NCI-H345 treated with DMSO at 0.1 percent for 48 hours (cell line): ENCODE results near the gene ARHGAP45.
A peak's percentile ranks its signal among the peaks of the same experiment; 100 is the strongest.

ENCODE experiments used
- DNase-seq: peaks from one replicate; lab custom pipeline; 2025; ENCODE audit not compliant: unreplicated experiment; lab: John Stamatoyannopoulos, UW

Gene ARHGAP45

DNA sequence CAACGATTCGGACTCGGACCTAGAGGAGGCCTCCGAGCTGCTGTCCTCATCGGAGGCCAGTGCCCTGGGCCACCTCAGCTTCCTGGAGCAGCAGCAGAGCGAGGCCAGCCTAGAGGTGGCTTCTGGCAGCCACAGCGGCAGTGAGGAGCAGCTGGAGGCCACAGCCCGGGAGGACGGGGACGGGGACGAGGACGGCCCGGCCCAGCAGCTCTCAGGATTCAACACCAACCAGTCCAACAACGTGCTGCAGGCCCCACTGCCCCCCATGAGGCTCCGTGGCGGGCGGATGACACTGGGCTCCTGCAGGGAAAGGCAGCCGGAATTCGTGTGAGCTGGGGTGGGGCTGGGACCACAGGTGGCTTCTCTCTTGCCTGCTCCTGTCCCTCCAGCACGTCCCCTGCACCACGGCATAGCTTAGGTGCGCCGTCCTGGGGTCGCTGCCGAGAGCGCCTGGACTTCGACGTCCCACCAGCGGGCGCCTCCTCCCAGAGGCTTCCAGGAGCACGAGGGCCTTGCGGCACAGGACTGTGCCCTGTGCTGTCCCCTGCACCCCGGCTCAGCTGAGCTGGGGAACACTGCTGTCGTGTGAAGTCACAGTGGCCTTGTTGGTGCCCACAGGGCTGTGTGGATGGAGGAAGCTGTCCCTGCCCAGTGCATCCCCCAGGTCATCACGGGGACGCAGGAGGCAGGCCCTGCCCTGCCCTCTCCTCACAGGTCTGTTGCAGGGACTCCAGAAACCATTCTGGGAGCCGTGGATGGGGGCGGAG is 18.9 kb downstream of the ARHGAP45 start:
- no peak for DNase-seq

- no peak for DNase-seq
These were observed 19.6 kb downstream of the ARHGAP45 start for GRCh38 chr19:1086613-1087012.

GRCh38 chr19:1087813-1088415 is 20.9 kb downstream of the ARHGAP45 start:
- no peak for DNase-seq

GRCh38 chr19:1088416-1089010 is 21.5 kb downstream of the ARHGAP45 start:
- DNase-seq, result no peak

DNA sequence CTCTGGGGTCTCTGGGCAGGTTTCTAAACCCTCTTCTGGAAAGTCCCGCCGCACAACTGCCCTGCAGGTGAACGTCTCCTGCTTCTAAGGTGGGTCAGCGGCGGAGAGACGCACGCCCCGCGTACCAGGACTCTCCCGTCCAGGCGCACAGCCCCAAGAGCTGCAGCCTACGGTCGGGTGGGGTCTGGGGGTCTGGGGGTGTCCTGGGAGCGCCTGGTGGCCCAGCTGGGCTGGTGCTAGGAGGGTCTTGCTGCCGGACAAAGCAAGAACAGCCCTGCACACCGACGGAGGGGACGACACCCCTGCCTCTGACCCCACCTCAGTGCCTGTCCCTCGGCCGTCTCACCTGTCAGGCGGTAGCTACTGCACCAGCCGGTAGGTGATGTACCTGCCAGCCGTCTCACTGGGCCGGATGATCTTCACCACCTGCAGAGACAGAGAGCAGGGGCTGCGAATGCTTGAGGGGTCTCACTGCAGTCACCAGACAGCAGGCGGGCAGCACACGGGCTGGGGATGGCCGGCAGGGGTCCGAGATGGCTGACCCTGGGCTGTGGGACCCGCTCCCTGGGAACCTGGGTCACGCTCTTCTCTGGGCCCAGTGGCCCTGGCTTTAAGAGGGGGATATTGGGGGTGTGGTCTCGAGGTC is 22.3 kb downstream of the ARHGAP45 start:
- DNase-seq, result no peak

DNA sequence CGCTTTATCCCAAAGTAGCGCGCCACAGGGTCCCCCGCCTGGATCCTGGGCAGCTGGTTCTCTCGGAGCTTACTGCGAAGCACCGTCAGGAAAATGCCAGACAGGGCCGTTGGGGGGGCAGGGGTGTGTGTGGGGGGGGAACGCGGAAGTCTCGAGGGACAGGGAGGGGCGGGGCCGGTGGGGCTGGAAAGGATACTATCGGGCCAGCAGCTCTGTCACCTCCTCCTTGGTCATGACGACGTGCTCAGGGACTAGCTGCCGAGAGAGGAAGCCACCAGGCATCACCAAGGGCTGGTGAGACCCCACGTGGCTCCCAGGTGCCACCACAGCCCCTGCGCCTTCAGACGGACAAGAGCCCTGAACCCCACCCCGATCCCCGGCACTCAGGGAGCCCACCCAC is 22.9 kb downstream of the ARHGAP45 start:
- DNase-seq, result no peak

DNA sequence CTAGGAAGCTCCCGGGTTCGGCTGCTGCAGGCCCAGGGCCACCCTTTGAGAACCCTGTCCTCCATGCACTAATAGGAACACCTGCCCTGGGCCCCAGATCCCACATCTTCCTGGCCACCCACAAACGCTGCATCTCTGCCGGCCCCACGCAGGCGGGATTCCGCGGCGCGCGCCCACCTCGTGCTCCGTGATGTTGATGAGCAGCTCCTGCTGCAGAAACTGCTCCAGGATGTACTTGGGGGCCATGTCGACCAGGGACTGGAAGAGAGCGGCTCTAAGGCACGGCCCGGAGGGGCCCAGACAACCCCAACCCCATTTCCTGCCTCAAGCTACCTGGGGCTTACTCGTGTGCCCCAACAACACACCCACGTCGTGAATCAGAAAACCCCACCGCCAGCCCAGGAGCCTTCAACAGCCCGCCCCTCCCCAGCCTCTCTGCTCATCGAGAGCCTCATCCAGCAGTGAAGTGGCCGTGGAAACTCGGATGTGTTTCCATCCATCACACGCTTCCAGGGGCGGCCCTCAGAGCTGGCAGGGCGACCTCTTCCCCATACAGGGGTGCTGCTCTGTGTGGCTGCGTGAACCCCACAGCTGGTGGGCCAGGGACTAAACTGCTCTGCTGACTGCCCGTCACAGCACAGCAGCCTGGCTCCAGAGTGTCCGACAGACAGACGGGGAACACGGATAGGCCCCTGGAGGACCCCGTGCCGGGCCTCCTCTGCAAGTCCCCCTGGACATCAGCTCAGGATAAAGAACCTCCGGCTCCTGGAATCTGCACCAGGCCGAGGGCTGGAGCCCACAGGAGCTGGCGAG is 24.0 kb downstream of the ARHGAP45 start:
- no peak for DNase-seq

GRCh38 chr19:1091544-1092175 is 24.7 kb downstream of the ARHGAP45 start:
- no peak for DNase-seq

DNA sequence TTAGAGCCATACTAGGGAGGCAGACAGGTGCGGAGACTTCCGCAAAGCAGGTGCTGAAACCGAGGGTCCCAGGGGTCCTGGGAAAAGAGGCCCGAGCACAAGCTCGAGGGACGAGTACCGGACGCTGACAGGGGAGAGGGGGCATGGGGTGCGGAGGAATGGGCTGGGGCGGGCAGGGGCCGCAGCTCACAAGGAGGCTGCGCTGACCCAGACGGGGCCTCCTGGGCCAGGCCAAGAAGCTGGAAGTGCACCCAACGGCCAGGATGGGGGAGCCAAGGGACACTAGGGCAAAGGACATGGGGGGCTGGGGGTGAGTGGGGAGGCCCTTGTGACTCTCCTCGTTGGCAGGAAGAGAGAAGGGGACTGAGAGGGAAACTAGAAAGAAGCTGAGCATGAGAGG is 26.4 kb downstream of the ARHGAP45 start:
- DNase-seq, result no peak

DNA sequence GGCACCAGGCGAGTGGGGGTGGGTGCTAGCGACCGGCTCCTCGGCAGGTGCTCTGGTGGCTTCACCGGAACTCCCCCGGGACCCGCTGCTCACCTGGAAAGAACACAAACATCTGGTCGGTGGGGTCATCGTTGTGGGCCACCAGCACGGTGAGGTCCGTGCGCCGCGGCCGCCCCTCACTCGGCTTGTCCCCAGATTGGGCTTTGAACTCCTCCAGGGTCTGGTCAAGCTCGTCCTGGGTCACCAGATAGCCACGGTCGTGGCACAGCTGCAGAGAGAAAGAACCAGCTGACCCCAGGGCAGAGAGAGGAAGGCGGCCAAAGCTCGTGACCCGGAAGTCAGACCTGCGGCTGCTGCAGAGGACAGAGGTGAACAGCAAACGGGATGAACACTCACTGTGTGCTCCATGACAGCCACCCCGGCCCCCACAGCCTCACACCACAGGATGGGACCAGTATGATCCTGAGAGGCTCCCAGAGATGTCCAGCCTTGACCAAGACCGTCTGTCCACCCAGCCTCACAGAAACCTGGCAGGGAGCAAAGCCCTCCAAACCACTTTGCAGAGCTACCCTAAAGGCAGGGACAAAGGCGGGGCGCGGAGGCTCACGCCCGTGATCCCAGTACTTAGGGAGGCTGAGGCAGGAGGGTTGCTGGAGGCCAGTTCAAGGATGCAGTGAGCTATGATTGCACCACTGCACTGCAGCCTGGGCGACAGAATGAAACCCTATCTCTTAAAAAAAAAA is 27.0 kb downstream of the ARHGAP45 start:
- no peak for DNase-seq

DNA sequence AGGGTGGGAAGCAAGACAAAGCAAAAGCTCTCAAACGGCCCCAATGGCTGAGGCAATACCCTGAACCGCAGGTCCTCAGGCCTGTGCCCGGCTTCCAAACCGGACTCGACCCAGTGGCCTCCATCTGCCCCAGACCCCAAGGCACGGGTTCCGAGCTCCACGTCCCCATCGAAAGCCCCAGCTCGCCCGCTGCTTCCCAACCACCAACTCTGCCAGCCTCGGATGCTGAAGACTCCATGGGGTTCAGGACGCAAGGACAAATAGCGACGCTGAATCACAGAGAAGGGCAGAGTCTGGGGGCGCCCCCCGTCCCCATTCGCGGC is 27.6 kb downstream of the ARHGAP45 start:
- DNase-seq, result no peak

DNA sequence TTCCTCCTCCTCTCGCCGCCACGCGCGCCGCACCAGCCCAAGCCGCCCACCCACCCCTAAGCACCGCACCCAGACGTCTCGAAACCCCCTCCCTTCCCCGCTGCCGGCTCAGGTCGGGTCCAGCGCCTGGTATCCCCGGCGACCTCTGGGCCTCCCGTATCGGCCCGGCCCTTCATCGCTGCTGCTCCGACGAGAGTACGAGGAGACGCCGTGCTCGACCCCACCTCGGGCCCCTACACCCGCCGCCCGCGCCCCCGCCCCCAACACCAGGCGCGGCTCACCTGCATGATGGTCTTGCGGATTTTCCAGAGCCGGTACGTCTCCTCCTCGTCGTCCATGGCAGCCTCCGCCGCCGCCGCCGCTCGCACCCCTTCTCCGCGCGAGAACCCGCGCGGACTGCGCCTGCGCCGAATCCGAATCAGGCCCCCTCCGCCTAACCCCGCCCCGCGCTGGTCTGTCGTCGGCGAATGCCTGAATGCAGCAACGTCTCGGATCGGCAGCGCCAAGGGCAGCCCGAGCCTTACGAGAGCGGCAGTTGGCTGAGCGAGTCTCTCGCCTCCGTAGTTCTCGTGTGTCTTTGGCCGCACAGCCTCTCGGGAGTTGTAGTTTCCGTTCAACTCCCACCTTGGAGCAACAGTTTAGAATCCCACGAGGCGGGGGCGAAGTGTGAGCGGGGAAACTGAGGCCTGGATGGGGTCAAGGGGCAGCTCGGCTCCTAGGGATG is 28.2 kb downstream of the ARHGAP45 start, which contains the start of gene POLR2E:
Gene POLR2E (minus strand): TSS at position 398 of the 724 bp plus-strand sequence. CDS start 60 bp downstream, at position 338.
- peak; percentile 93 for DNase-seq

- no peak for DNase-seq
These were observed 30.8 kb downstream of the ARHGAP45 start for GRCh38 chr19:1097810-1098176.

DNA sequence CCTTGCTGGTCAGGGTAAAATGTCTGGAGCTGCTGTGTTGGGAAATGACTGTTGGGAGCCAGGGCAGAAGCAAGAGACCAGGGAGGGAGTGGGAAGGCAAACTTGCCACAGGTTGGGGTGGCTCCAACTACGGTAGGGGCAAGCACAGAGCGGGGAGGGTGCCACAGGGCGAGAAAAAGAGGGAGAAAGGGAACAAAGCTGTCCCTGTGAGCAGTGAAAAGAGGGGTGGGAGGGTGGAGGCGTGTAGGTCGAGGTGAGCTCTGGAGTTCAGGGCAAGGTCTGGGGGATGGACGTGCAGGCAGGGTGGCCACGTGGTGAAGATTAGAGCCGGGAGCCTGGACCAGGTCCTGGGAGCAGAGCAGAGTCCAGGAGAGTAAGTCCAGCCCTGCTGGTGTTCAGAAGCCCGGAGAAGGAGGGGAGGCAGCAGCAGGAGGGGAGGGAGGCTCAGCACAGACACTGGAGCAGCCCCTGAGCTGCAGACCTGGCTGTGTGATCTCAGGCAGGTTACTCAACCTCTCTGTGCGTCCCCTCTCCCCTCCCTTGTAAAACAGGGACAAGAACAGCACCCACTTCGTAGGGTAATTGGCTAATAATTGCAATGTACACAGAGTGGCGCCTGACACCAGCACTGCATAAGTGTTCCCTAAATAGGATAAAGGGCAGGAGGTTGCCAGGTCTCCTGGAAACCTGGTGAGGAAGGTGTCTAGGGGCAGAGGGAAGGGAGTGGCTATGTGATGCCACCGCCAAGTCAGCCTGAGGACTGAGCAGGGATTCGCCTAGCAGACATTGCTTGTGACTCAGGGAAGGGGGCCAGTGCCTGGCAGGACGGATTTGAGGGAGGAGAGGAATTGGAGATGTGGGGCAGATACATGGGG is 31.4 kb downstream of the ARHGAP45 start:
- no peak for DNase-seq

DNA sequence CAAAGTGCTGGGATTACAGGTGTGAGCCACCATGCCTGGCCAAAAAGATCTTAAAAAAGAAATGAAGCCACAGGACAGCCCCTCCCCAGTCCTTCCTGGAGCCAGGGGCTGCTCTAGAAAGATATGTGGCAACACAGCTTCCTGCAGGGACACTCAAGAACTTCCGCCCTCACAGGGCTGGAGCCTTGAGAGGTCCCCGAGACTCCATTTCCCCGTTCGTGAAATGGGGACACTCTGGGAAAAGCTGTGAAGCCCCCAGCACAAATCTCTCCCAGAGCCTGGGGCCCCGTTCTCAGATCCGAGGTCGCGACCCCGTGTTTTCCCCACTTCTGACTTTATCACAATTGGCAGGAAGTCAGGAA is 34.4 kb downstream of the ARHGAP45 start:
- no peak for DNase-seq

DNA sequence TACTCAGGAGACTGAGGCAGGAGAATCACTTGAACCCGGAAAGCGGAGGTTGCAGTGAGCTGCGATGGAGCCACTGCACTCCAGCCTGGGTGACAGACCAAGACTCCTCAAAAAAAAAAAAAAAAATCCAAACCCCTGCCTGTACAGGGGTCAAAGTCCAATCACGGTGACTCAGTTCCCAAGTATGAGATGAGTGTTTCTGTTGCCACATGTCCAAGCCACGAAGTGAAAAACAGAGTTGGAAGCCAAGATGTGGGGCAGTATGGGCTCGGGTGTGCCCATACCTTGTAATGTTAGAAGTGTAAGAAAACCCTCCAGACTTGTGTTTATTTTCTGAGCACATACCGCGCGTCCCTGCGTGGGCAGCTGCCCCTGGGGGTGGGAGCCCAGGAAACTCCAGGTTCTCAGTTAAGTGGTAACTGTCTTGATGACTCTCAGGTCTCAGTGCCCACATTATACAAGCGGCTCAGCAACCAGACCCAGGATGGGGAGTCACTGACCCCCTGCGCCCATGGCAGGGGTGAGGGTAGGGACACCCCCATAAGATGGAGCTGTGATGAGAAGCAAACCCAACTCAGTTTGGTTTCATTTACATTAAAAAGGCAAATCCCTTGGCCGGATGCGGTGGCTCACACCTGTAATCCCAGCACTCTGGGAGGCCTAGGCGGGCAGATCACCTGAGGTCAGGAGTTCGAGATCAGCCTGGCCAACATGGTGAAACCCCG is 35.6 kb downstream of the ARHGAP45 start:
- no peak for DNase-seq

- DNase-seq, result no peak
These were observed 36.3 kb downstream of the ARHGAP45 start for GRCh38 chr19:1103132-1103707.
